GM20431 (cell line): ENCODE data around the gene TMTC1.

ENCODE experiments used
- in situ Hi-C: fragments of 300-500 bp; cut with MseI, MboI; formaldehyde crosslinking; loops from one replicate; pipeline ENCODE4 v1.15.0; 2020; ENCODE audit warnings: low sequenced_read_pairs; ENCODE audit not compliant: unreplicated experiment

TMTC1 gene

GRCh38 chr12:29743077-29743476 lies 40.7 kb downstream of the TMTC1 start:
- in situ Hi-C loops: no loop called here

DNA sequence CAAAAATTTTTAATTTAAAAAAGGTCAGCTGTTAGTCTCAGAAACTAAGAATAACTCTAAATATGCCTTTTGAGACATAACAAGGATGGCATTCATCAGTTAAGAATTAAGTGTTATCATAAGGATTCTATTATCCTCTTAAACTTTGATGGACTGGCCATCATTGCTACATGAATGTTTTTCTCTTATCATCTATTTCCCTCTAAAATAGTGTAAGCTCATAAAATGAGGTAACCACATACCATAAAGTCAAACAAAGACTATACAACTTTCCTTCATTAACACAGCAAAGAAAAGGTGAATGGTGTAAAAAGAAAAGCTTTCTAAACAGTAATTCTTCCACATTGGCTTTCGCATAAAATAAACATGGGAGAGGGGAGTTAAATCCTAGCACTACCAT lies 41.1 kb downstream of the TMTC1 start:
- in situ Hi-C loops: no loop called here

DNA sequence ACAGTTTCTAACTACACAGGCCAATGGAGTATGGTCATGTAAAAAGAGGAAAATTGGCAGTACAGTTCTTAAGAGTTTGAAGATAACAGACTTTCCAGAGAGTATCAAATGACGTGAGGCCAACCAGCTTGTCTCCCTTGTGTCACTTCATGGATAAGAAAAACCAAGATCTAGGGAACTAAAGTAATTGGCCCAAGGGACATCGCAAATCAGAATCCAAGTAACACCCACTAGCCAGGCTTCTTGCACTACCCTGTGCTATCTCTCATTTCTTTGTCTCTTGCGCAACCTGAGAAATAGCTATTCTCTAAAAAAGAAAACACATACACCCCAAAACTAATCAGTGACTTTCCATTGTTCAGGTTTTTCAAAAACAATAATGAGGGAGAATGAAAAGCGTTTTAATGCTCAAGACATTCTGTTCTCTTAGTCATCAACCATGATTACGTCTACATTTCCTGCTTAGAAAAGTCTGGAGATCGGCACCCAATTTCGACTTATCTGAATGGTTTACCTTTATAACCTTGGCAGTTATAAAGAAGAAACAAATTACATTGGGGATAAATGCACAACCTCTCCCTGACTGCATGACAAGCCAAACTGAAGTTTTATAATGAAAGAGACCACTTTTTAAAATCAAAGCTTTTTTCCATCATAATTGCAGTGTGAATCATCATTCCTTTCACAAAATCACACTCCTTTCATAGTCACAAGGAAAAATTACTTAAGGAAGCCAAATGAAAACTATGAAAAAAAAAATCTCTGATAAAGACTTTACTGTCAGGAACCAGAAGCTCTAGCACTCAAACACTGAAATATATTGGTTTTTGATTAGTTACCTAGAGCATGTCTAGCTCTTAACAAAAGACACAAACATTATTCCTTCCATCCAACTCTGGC lies 42.1 kb downstream of the TMTC1 start:
- in situ Hi-C loops: no loop called here

- in situ Hi-C loops: no loop called here
Observed at GRCh38 chr12:29739279-29739991, 44.3 kb downstream of the TMTC1 start.

DNA sequence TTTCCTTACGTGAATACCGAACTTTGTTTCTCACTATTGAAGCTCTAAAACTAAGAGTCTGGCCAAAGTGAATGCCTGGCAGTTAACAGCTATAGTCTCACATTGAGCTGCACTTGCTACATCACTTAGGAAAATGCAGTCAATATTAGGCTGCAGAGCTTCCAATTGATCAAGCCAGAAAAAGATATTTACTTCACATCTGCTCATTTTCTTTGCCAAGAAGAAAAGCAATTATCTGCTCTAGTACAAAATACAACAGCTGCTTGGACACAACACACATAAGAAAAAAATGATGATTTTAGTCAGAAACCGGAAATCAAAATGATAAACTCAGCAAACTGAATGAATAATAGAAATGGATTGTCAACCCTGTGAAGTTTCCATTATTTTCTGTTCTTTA lies 45.4 kb downstream of the TMTC1 start:
- in situ Hi-C loops: no loop called here

GRCh38 chr12:29737644-29738043 lies 46.1 kb downstream of the TMTC1 start:
- in situ Hi-C loops: no loop called here

DNA sequence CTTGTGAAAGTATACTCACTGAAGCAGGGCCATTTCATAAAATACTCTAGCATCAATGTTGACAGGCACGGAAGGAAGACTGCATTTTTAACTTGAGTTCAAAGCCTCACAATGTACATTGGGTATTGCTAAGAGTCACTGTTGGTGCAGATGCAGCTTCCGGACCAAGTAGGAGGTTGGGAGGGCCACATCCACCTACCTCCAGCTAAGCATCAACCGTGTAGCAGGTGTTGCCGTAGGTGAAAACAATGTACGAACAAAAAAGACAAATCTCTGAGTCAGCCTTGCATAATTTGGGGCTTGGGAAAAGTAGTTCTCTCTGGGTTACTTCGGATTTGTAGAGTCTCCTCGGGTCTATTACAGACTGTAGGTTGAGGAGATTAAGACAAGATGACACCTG lies 48.1 kb downstream of the TMTC1 start:
- in situ Hi-C loops: no loop called here

- in situ Hi-C loops: no loop called here
Observed at GRCh38 chr12:29734734-29735133, 49.0 kb downstream of the TMTC1 start.

DNA sequence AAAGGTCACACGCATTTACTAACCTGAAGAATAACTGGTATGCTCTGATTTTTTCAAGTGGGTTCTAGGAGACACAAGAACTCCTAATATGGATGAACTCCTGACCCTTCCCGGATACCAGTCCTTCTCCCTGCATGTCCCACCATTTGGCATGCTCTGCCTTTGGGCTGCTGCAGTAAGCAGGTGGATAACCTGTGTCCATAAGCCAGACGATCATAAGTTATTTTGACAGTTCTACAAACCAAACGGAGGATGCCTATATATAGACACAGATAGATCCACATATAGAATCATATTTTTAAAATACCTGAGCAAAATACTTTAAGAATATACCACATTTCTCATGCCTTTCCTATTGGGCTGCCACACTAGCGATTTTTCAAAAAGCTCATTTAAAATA lies 49.4 kb downstream of the TMTC1 start:
- in situ Hi-C loops: no loop called here

DNA sequence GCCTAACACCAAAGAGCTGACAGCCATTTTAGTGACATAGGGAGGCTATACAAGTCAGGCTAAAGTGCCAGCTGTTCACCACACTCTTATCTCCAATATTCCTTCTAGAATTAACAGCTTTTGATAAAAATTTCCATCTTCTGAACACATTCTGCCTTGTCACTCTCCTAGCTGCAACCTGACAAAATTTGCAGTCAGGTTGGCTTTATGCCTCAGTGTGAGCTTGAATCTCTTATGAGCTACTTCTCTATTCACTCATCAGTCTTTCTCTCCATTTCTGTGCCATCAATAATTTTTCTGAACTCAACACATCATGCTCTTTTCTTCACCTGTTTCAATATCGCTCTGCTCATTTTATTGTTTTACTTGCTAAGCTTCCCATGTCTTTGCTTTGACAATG lies 50.2 kb downstream of the TMTC1 start:
- in situ Hi-C loops: no loop called here

- in situ Hi-C loops: no loop called here
Observed at GRCh38 chr12:29733060-29733459, 50.7 kb downstream of the TMTC1 start.

GRCh38 chr12:29732593-29732992 lies 51.1 kb downstream of the TMTC1 start:
- in situ Hi-C loops: no loop called here

- in situ Hi-C loops: no loop called here
Observed at GRCh38 chr12:29732191-29732590, 51.6 kb downstream of the TMTC1 start.

DNA sequence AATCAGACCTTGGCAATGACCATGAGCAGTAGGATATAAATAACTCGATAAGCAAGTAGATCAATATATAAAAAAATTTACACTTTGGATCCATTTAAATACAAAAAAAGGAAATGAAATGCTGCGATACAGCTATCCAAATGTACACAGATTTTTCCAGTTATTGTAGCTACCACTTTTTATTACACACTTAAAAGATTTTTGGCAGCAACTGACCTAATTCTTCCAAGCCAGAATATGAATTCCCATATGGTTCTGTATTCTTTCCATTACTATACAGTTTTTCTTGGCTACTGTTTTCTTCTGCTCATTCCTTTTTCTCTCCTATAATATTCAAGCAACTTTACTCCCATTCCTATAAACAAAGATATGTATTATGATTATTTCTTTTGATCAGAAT lies 52.2 kb downstream of the TMTC1 start:
- in situ Hi-C loops: no loop called here

- in situ Hi-C loops: no loop called here
Observed at GRCh38 chr12:29730481-29730880, 53.3 kb downstream of the TMTC1 start.

DNA sequence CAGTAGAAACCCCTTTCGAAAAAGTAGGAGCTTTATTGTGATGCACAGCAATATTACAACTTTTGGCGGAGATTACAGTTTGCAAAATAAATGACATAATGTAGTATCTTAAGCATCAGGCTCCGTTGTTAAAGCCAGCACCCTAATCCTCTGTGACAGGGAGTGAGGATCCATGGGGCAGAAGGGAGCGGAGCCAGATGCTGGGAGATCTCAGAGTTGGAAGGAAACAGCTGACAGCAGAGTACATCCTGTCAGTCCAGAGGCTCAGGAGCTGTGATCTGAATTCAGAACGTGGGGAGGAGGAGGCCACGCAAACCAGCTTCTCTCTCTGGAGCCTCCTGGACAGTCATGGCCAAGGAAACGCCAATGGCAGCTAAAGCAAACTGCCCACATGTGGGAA lies 55.7 kb downstream of the TMTC1 start:
- in situ Hi-C loops: no loop called here

- in situ Hi-C loops: no loop called here
Observed at GRCh38 chr12:29726741-29727348, 56.9 kb downstream of the TMTC1 start.

GRCh38 chr12:29726321-29726692 lies 57.4 kb downstream of the TMTC1 start:
- in situ Hi-C loops: no loop called here

- in situ Hi-C loops: no loop called here
Observed at GRCh38 chr12:29725587-29726320, 58.0 kb downstream of the TMTC1 start.

DNA sequence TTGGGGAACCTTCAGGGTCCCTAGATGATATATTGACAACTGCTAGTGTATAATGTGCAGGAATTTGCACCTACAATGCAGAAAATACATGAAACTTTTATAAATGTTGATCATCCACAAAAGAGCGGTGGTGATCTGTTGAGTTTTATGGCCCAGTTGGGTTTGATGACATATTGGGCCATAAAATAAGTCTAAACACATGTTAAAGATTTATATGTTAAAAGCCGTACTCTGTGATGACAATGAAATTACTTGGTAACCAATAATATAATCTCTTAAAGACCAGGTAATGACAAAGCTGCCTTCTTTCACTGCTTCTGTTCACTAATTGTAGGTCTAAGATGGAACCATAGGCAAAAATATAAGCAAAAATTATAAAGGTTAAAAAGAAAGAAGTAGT lies 61.6 kb downstream of the TMTC1 start:
- in situ Hi-C loops: no loop called here
